Astrocyte (in vitro differentiated cells and primary cell): ENCODE results near the gene ACAP3. TPM values are rescaled to one million over a fixed set of nuclear protein-coding genes. Genes with fewer than 3 reads are reported as not detected.

Source experiments
- DNase-seq: peaks from one replicate; pipeline ENCODE4 v3.0.0-alpha.2; 2010; ENCODE audit warnings: low read depth
- FAIRE-seq: peaks from 2 replicates; lab custom pipeline; 2011; peaks lifted over from hg19 to GRCh38; lab: Jason Lieb, UNC
- H2AFZ ChIP-seq: 2 replicates; pipeline ENCODE4 v1.6.0; 2012; ENCODE audit warnings: low read depth, low read length, inconsistent platforms
- H3K27ac ChIP-seq: 2 replicates; pipeline ENCODE4 v1.5.1; 2011; ENCODE audit warnings: low read depth, low read length, inconsistent platforms
- H3K27me3 ChIP-seq: 2 replicates; pipeline ENCODE4 v1.6.0; 2011; ENCODE audit warnings: low read length, inconsistent platforms; ENCODE audit not compliant: insufficient read depth
- H3K36me3 ChIP-seq: 2 replicates; pipeline ENCODE4 v1.5.1; 2011; ENCODE audit warnings: low read length, inconsistent platforms; ENCODE audit not compliant: insufficient read depth
- H3K4me1 ChIP-seq: 2 replicates; pipeline ENCODE4 v1.5.1; 2011; ENCODE audit warnings: low read length, inconsistent platforms; ENCODE audit not compliant: insufficient read depth
- H3K4me2 ChIP-seq: 2 replicates; pipeline ENCODE4 v1.6.0; 2012; ENCODE audit warnings: low read length, inconsistent platforms
- H3K4me3 ChIP-seq: 2 replicates; pipeline ENCODE4 v1.5.1; 2011; ENCODE audit warnings: low read depth, mild to moderate bottlenecking, low read length, inconsistent platforms; ENCODE audit not compliant: insufficient read depth
- H3K79me2 ChIP-seq: 2 replicates; pipeline ENCODE4 v1.6.0; 2012; ENCODE audit warnings: mild to moderate bottlenecking, low read length, inconsistent platforms; ENCODE audit not compliant: insufficient read depth
- H3K9ac ChIP-seq: 2 replicates; pipeline ENCODE4 v1.6.0; 2012; ENCODE audit warnings: mild to moderate bottlenecking, low read length, inconsistent platforms
- H3K9me3 ChIP-seq: 2 replicates; pipeline ENCODE4 v1.5.1; 2012; ENCODE audit warnings: low read depth, mild to moderate bottlenecking, low read length, inconsistent platforms; ENCODE audit not compliant: insufficient read depth
- H4K20me1 ChIP-seq: 2 replicates; pipeline ENCODE4 v1.6.0; 2012; ENCODE audit warnings: low read length, inconsistent platforms; ENCODE audit not compliant: insufficient read depth
- H3K27ac Mint-ChIP-seq: one replicate; pipeline ENCODE4 v1.8.0; 2021; ENCODE audit warnings: mild to moderate bottlenecking, mixed read lengths; ENCODE audit not compliant: unreplicated experiment
- H3K27me3 Mint-ChIP-seq: one replicate; pipeline ENCODE4 v1.8.0; 2021; ENCODE audit warnings: low read depth, mixed read lengths; ENCODE audit not compliant: unreplicated experiment
- H3K36me3 Mint-ChIP-seq: one replicate; pipeline ENCODE4 v1.8.0; 2021; ENCODE audit warnings: low read depth, mixed read lengths; ENCODE audit not compliant: unreplicated experiment
- H3K4me1 Mint-ChIP-seq: one replicate; pipeline ENCODE4 v1.8.0; 2021; ENCODE audit warnings: low read depth, mixed read lengths; ENCODE audit not compliant: unreplicated experiment
- H3K4me3 Mint-ChIP-seq: one replicate; pipeline ENCODE4 v1.8.0; 2021; ENCODE audit warnings: mild to moderate bottlenecking, moderate library complexity, mixed read lengths; ENCODE audit not compliant: unreplicated experiment
- H3K9me3 Mint-ChIP-seq: one replicate; pipeline ENCODE4 v1.8.0; 2021; ENCODE audit warnings: mild to moderate bottlenecking, mixed read lengths; ENCODE audit not compliant: unreplicated experiment
- EZH2 ChIP-seq: IDR thresholded peaks from 2 replicates; pipeline ENCODE4 v1.6.1; 2012; ENCODE audit warnings: mild to moderate bottlenecking, low read length, inconsistent platforms; ENCODE audit not compliant: insufficient read depth
- total RNA-seq: library from RNA; stranded (reverse); gene quantifications from 2 replicates; pipeline ENCODE4 v1.2.1, GENCODE V29; 2021
- TF ChIP-seq, protein P1 (sequence below): IDR thresholded peaks from 2 replicates; pipeline ENCODE4 v1.5.1; 2011; ENCODE audit warnings: low read depth, mild to moderate bottlenecking, inconsistent platforms, low read length, moderate library complexity; ENCODE audit not compliant: insufficient read depth

Gene ACAP3
- total RNA-seq, 1 donor from 2014 or later, result 64.0 TPM

DNA sequence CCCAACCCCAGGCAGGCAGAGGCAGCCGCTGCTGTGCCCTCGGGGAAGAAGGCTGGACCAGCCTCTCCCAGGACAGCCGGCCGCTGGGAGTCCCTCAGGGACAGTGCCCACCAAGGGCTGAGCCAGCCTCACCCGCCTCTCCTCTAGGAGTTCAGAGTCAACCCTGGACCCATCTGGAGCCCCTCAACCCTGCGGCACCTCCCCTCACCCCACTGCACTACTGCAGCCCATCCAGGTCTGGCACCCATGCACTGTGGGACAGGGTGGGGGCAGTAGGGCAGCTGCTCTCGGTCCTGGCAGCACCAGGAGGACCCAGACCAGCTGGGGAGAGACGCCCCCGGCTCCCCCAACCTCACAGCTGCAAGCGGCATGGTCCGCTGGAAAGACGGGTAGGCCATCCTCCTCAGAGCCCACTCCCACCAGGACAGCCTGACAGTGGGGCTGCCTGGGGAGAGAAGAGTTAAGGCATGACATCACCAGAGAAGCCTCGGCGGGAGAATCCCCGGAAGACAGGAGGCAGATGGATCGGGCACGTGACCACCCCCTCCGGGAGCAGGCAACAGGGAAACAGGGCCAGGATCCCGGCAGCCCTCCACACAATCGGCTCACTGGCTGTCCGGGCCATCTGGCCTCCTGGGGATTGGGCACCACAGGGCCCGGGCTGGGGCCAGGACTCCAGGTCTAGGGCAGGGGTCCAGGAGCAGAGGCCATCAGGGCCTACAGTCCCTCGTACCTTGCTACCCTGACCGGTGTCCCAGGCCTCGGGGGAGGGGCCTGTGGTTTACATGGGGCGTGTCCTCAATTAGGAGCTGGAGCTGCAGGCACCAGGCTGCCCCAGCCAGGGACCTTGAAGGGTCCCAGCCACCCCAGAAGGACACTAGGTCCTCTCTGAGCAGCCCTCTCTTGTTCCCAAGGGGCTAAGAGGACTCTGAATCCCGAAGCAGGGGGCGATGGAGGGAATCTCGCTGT is 3.1 kb downstream of the ACAP3 start:
- Histone ChIP-seq H3K9ac (peak overlapping the region; percentile 49), H3K27me3 (no peaks in the 10 kb centered on the region), H3K4me3 (no peak overlapping the region), H3K79me2 (peaks cover 53% of the 10 kb centered on the region), H3K4me1 (peaks cover 38% of the 10 kb centered on the region), H2AFZ (no peak overlapping the region), H3K9me3 (no peaks in the 10 kb centered on the region), H4K20me1 (peaks cover 67% of the 10 kb centered on the region), H3K36me3 (no peaks in the 10 kb centered on the region), H3K27ac (peak overlapping the region; percentile 40), H3K4me2 (peak overlapping the region; percentile 88)
- H3K9me3 Mint-ChIP-seq, result no peaks in the 10 kb centered on the region
- TF ChIP-seq EZH2, result no peak
- TF ChIP-seq, protein P1, sequence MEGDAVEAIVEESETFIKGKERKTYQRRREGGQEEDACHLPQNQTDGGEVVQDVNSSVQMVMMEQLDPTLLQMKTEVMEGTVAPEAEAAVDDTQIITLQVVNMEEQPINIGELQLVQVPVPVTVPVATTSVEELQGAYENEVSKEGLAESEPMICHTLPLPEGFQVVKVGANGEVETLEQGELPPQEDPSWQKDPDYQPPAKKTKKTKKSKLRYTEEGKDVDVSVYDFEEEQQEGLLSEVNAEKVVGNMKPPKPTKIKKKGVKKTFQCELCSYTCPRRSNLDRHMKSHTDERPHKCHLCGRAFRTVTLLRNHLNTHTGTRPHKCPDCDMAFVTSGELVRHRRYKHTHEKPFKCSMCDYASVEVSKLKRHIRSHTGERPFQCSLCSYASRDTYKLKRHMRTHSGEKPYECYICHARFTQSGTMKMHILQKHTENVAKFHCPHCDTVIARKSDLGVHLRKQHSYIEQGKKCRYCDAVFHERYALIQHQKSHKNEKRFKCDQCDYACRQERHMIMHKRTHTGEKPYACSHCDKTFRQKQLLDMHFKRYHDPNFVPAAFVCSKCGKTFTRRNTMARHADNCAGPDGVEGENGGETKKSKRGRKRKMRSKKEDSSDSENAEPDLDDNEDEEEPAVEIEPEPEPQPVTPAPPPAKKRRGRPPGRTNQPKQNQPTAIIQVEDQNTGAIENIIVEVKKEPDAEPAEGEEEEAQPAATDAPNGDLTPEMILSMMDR, result no peak
- peaks cover 4% of the 10 kb centered on the region for H3K36me3 Mint-ChIP-seq
- peak overlapping the region; percentile 57 for H3K4me3 Mint-ChIP-seq
- H3K27ac Mint-ChIP-seq, result peak overlapping the region; percentile 41
- H3K4me1 Mint-ChIP-seq, result peaks cover 8% of the 10 kb centered on the region
- FAIRE-seq, result no peak
- H3K27me3 Mint-ChIP-seq, result no peaks in the 10 kb centered on the region
- peak; percentile 55 for DNase-seq

DNA sequence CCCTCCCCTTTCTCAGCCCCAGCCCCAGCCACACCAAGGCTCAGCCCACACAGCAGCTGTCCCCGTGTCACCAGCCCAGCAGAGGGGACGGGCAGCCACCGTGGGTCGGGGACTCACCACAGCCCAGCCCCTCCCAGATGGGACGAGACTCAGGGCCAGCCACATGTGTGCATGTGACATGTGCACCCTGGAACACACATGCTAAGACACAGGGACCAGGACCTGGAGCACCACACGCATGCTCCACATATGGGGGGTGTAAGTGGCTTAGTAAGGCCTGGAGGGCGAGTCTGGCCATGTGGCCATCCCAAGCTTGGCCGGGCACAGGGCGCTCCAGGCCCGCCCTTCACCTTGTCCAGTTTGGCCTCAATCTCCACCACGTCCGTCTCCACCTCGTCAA is 4.0 kb downstream of the ACAP3 start:
- Mint-ChIP-seq H3K4me1 (peaks cover 8% of the 10 kb centered on the region), H3K4me3 (no peak overlapping the region), H3K9me3 (no peaks in the 10 kb centered on the region), H3K27me3 (no peaks in the 10 kb centered on the region), H3K27ac (no peak overlapping the region), H3K36me3 (peaks cover 4% of the 10 kb centered on the region)
- no peak overlapping the region for H3K27ac ChIP-seq
- H4K20me1 ChIP-seq, result peaks cover 73% of the 10 kb centered on the region
- peaks cover 44% of the 10 kb centered on the region for H3K79me2 ChIP-seq
- FAIRE-seq (no peak), DNase-seq (no peak)
- H3K27me3 ChIP-seq, result no peaks in the 10 kb centered on the region
- no peaks in the 10 kb centered on the region for H3K36me3 ChIP-seq
- H3K9me3 ChIP-seq, result no peaks in the 10 kb centered on the region
- TF ChIP-seq EZH2, result no peak
- TF ChIP-seq, protein P1, result no peak
- no peak overlapping the region for H2AFZ ChIP-seq
- no peak overlapping the region for H3K4me2 ChIP-seq
- H3K9ac ChIP-seq, result no peak overlapping the region
- no peak overlapping the region for H3K4me3 ChIP-seq
- H3K4me1 ChIP-seq, result peaks cover 31% of the 10 kb centered on the region

DNA sequence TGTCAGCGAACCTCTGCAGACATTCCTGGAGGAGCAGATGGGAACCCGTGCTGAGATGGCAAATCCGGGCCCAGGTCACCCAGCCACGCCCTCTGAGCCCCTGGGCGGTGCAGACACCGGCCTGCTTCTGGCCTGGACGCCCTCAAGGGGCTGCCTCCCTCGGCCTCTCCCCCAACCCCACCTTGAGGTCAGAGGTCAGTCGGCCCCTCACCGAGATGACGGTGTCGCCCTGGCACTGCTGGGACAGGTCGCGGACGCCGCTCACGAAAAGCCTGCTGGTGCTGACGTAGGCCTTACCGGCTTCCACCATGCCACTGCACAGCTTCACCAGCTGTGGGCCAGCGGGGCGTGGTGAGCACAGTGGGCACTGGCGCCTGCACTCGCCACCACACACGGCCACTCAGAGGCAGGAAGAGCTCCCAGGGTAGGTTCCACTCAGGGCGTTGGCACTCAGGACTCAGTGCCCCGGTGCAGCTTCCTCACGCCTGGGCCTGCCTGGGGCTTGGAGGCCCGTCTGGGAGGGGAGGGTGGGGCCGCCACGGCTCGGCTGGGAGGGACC is 4.7 kb downstream of the ACAP3 start:
- Mint-ChIP-seq H3K4me3 (no peak overlapping the region), H3K27ac (no peak overlapping the region)
- H4K20me1 ChIP-seq, result peaks cover 73% of the 10 kb centered on the region

More for the DNA sequence above, 4.7 kb downstream of the ACAP3 start:
- Histone ChIP-seq H3K9ac (no peak overlapping the region), H3K27me3 (no peaks in the 10 kb centered on the region), H3K4me3 (no peak overlapping the region), H3K4me2 (no peak overlapping the region), H3K9me3 (no peaks in the 10 kb centered on the region), H3K79me2 (peaks cover 44% of the 10 kb centered on the region), H2AFZ (no peak overlapping the region), H3K4me1 (peaks cover 31% of the 10 kb centered on the region), H3K36me3 (no peaks in the 10 kb centered on the region), H3K27ac (no peak overlapping the region)
- no peak for DNase-seq
- Mint-ChIP-seq H3K27me3 (no peaks in the 10 kb centered on the region), H3K36me3 (peaks cover 4% of the 10 kb centered on the region), H3K9me3 (no peaks in the 10 kb centered on the region), H3K4me1 (peaks cover 8% of the 10 kb centered on the region)
- FAIRE-seq, result no peak
- no peak for TF ChIP-seq EZH2
- TF ChIP-seq, protein P1, result no peak
